Measurements from ENCODE around the gene MICAL1. TPM values are rescaled to one million over a fixed set of nuclear protein-coding genes. Genes with fewer than 3 reads are reported as not detected.

MICAL1 gene
- polyA plus RNA-seq, 2 of the 4 experiments (the other 2 are of a cell fraction) = 14.1 to 16.9 TPM

DNA sequence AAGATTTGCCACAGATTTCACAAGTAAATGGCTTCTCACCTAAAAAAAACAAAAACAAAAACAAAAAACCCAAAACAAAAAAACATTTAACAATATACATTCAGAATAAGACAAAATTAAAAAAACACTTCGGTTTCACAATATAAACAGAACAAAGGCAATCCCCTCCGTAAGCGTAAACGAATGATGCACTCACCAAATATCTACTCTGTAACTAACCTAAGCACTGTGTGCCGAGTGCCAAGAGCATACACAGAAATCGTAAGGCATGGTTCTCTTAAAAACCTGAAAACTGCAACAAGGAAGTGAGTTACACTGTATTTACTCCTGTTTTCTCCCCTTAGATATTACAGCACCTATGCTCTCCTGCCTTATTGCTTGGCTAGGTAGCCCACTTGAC is 12.1 kb upstream of the MICAL1 start:
- POLR2A ChIA-PET = no interaction called here
- CTCF ChIA-PET = no interaction called here
- ATAC-seq = no peak
- no peaks in the 10 kb centered on the region for H3K9me3 ChIP-seq
- FAIRE-seq = no peak
- H3K4me2 ChIP-seq = no peak overlapping the region
- no peak overlapping the region for H3K4me3 ChIP-seq
- no peak for DNase-seq (ENCODE audit: low read depth in 1 of 2, low spot score in 1 of 2)
- no peak overlapping the region for H3K27ac ChIP-seq
- 88% methylated on average over 6 of the region's 6 CpGs for WGBS (ENCODE audit: missing lambda C conversion rate)
- TF ChIP-seq, protein P1, sequence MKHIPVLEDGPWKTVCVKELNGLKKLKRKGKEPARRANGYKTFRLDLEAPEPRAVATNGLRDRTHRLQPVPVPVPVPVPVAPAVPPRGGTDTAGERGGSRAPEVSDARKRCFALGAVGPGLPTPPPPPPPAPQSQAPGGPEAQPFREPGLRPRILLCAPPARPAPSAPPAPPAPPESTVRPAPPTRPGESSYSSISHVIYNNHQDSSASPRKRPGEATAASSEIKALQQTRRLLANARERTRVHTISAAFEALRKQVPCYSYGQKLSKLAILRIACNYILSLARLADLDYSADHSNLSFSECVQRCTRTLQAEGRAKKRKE (CRISPR knock-in tag; IDR thresholded peaks at IDR 0.05; ENCODE audit: low read depth) = no peak
- TF ChIP-seq TP53 (CRISPR knock-in tag; IDR thresholded peaks at IDR 0.05) = no peak
- TF ChIP-seq, protein P2, sequence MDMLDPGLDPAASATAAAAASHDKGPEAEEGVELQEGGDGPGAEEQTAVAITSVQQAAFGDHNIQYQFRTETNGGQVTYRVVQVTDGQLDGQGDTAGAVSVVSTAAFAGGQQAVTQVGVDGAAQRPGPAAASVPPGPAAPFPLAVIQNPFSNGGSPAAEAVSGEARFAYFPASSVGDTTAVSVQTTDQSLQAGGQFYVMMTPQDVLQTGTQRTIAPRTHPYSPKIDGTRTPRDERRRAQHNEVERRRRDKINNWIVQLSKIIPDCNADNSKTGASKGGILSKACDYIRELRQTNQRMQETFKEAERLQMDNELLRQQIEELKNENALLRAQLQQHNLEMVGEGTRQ (IDR thresholded peaks at IDR 0.05) = no peak
- no peaks in the 10 kb centered on the region for H3K4me1 ChIP-seq

DNA sequence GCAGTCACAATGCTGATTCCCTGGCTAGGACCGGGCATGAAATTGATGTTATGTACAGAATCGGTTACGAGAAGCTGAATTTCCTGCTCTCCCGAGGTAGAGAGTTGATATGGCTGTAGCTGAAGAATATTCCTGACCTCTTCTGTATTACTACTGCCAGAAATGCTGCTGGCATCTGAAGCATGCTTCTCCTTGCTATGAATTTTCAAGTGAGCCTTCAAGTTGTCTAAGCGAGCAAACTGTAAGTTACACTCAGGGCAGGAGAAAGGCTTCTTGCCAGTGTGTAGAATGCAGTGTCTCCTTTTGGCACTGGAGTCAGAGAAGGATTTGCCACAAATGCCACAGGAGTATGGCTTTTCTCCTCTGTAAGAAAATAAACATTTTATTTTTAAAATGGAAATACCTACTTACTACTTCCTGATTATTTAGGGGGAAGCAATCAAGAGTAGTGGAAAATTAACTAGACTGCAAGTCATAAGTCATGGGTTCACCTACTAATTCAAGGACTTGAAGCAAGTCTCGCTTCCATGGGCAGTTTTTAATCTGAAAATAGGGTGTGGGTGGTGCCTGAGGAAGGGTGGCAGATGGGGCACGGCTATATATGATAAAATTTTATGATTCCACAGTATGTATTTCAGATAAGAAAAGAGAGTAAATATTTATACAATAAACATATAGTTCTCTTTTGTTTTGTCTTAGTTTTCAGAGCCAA is 10.8 kb upstream of the MICAL1 start:
- POLR2A ChIA-PET = no interaction called here
- TF ChIP-seq RAD21 (conservative IDR thresholded peaks at IDR 0.05 in 1 of 2, IDR thresholded peaks at IDR 0.05 in 1 of 2) (no peak), E2F6 (IDR thresholded peaks at IDR 0.05; ENCODE audit: borderline replicate concordance, low read depth) (no peak), RCOR1 (IDR thresholded peaks at IDR 0.05; ENCODE audit: low read depth, low read length) (no peak), POLR2AphosphoS2 (conservative IDR thresholded peaks at IDR 0.05; ENCODE audit: low read length) (no peak), RFX5 (IDR thresholded peaks at IDR 0.05) (no peak), CEBPB (IDR thresholded peaks at IDR 0.05) (no peak), MAZ (IDR thresholded peaks at IDR 0.05; ENCODE audit: borderline replicate concordance, low read depth, low read length) (no peak), PBX3 (IDR thresholded peaks at IDR 0.05) (no peak)
- Histone ChIP-seq H3K27ac (no peak overlapping the region), H3K4me3 (no peak overlapping the region), H3K4me1 (no peaks in the 10 kb centered on the region), H3K9me3 (no peaks in the 10 kb centered on the region), H3K4me2 (no peak overlapping the region)
- FAIRE-seq (no peak), ATAC-seq (no peak), DNase-seq (ENCODE audit: low read depth in 1 of 2, low spot score in 1 of 2) (no peak)
- CTCF ChIA-PET = interaction anchor here (1.0 kb wide), 1 partner anchor 16 kb away, joined by 3 read pairs; no protein-coding TSS in a partner anchor
- WGBS (ENCODE audit: missing lambda C conversion rate) = 92% methylated on average over 7 of the region's 7 CpGs

- FAIRE-seq (no peak), ATAC-seq (no peak), DNase-seq (ENCODE audit: low read depth in 1 of 2, low spot score in 1 of 2) (no peak)
- ChIA-PET CTCF (interaction anchor here (1.0 to 1.2 kb wide), 2 partner anchors 16 to 24 kb away, joined by 3 read pairs; no protein-coding TSS in a partner anchor), POLR2A (no interaction called here)
- Histone ChIP-seq H3K4me1 (no peaks in the 10 kb centered on the region), H3K9me3 (no peaks in the 10 kb centered on the region), H3K27ac (no peak overlapping the region), H3K4me2 (no peak overlapping the region), H3K4me3 (no peak overlapping the region)
- 77% methylated on average over 4 of the region's 7 CpGs for WGBS (ENCODE audit: missing lambda C conversion rate)
- TF ChIP-seq CBX8 (IDR thresholded peaks at IDR 0.05) (no peak), GATA3 (IDR thresholded peaks at IDR 0.05; ENCODE audit: borderline replicate concordance) (no peak), BHLHE40 (IDR thresholded peaks at IDR 0.05; ENCODE audit: low read depth, low read length) (no peak), ZNF302 (CRISPR knock-in tag; IDR thresholded peaks at IDR 0.05) (no peak), SMC3 (IDR thresholded peaks at IDR 0.05) (no peak), JUNB (IDR thresholded peaks at IDR 0.05) (no peak), JUN (IDR thresholded peaks at IDR 0.05) (no peak), NPAS2 (CRISPR knock-in tag; IDR thresholded peaks at IDR 0.05; ENCODE audit: borderline replicate concordance) (no peak), KDM1A (IDR thresholded peaks at IDR 0.05; ENCODE audit: low read depth) (no peak), MAFK (IDR thresholded peaks at IDR 0.05; ENCODE audit: partially characterized antibody) (no peak), ESRRA (IDR thresholded peaks at IDR 0.05; ENCODE audit: borderline replicate concordance, low read length) (no peak), REST (IDR thresholded peaks at IDR 0.05) (no peak), POLR2A (IDR thresholded peaks at IDR 0.05; ENCODE audit: low read length) (no peak)
- TF ChIP-seq, protein P3, sequence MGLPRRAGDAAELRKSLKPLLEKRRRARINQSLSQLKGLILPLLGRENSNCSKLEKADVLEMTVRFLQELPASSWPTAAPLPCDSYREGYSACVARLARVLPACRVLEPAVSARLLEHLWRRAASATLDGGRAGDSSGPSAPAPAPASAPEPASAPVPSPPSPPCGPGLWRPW (IDR thresholded peaks at IDR 0.05) = no peak
- TF ChIP-seq, protein P1 (CRISPR knock-in tag; IDR thresholded peaks at IDR 0.05; ENCODE audit: low read depth) = no peak
- TF ChIP-seq, protein P2 (IDR thresholded peaks at IDR 0.05) = no peak
Measured at GRCh38 chr6:109465772-109466171, 10.2 kb upstream of the MICAL1 start.

All from A549 (cell line).